Measurements from ENCODE around the gene MAML2. TPM values are rescaled to one million over a fixed set of nuclear protein-coding genes. Genes with fewer than 3 reads are reported as not detected.

The MAML2 gene
- total and polyA plus RNA-seq, 8 donors: 2.4 to 11.8 (median 4.1) TPM

DNA sequence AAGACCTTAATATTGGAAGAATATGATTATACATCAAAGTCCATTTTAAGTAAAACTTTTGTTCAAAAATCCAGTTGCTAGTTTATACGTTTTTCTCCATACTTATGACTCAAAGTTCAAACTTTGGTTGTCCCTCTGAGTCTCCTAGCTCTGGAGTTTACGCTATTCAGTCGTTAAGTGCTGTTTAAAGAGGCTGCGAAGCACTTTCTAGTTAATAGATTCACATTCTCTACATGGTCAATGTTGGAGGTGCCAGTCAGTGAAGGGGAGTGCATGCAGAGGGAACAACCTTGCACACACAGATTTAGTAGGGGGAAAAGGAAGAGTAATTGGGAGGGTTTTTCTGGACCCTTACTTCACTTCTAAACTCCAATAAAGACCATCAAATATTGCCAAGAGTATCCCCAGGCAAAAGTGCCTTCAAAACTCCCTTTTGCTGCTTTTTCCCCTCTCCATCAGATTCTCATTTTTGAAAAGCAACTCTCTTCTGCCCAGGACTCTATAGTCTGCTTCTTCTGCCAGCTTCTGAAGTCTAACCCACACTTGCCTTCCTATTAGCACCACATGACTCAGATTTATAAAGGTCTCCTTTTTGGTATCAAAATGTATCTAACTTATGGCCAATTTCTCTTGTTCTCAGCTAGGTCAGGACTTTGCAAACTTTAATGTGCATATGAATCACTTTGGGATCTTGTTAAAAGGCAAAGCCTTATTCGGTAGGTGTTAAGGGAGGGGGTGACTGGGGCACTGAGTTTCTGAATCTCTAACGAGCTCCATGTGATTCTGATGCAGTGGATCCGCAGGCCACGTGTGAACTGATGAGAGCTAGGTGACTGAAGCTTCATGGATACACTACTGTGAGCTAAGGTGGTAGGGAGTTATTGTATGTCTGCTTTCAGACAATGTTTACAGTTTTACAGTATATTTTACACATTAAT, 322.9 kb downstream of the MAML2 start:
- Histone ChIP-seq H3K27ac (no peak overlapping the region), H3K27me3 (no peaks in the 10 kb centered on the region), H3K9me3 (no peaks in the 10 kb centered on the region), H3K4me3 (no peak overlapping the region), H3K36me3 (no peaks in the 10 kb centered on the region), H3K4me1 (no peaks in the 10 kb centered on the region)
- 57 to 64% methylated on average over 8 of the region's 8 CpGs for WGBS, 2 donors
- TF ChIP-seq, protein P1, sequence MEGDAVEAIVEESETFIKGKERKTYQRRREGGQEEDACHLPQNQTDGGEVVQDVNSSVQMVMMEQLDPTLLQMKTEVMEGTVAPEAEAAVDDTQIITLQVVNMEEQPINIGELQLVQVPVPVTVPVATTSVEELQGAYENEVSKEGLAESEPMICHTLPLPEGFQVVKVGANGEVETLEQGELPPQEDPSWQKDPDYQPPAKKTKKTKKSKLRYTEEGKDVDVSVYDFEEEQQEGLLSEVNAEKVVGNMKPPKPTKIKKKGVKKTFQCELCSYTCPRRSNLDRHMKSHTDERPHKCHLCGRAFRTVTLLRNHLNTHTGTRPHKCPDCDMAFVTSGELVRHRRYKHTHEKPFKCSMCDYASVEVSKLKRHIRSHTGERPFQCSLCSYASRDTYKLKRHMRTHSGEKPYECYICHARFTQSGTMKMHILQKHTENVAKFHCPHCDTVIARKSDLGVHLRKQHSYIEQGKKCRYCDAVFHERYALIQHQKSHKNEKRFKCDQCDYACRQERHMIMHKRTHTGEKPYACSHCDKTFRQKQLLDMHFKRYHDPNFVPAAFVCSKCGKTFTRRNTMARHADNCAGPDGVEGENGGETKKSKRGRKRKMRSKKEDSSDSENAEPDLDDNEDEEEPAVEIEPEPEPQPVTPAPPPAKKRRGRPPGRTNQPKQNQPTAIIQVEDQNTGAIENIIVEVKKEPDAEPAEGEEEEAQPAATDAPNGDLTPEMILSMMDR (IDR thresholded peaks at IDR 0.05): no peak
- DNase-seq: no peak
- intact Hi-C loops (cut with DNase I): no loop called here
- no peak for FAIRE-seq
- no peak for ATAC-seq

DNA sequence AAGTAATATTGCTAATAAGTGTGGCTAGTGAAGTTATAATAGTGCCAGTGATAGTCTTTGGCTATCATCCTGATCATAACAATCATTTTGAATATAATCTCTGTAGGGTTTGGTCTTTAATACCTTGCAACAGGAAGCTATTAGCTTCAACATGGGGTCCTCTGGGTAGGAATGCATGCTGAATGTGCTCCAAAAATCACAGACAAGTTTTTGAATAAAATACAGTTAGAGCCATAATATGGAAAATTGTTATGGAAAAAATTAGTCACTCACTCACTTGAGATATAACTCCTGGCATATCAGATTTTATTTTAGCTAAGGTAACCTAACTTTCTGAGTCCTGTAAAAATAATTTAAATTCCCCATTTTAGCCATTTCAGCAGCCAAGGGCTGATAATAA, 323.7 kb downstream of the MAML2 start:
- no peak for DNase-seq
- Histone ChIP-seq H3K4me3 (no peak overlapping the region), H3K27me3 (no peaks in the 10 kb centered on the region), H3K27ac (no peak overlapping the region), H3K9me3 (no peaks in the 10 kb centered on the region), H3K36me3 (no peaks in the 10 kb centered on the region), H3K4me1 (no peaks in the 10 kb centered on the region)
- TF ChIP-seq, protein P1 (IDR thresholded peaks at IDR 0.05): no peak
- intact Hi-C loops (cut with DNase I): no loop called here
- FAIRE-seq: no peak
- ATAC-seq: no peak

DNA sequence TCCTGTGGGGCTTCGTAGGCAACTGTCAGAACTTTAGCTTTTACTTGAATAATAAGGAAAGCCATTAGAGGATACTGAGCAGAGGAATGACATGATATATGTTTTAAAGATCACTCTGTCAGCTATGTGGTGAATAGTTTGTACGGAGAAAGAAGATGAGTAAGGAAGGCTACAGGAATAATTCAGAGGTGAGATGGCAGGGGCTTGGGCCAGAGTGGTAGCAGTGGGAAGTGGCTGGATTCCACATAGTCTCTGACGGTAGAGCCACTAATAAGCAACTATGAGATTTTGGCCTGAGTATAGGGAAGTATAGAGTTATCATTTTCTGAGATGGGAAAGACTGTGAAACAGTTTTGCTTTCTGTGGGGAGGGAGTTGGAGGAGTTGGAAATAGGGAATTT, 325.1 kb downstream of the MAML2 start:
- 64 to 79% methylated on average over 3 of the region's 3 CpGs for WGBS, 2 donors
- Histone ChIP-seq H3K9me3 (no peaks in the 10 kb centered on the region), H3K36me3 (no peaks in the 10 kb centered on the region), H3K27me3 (no peaks in the 10 kb centered on the region), H3K27ac (no peak overlapping the region), H3K4me1 (peaks cover 0 to under 1% (median 0%) of the 10 kb centered on the region in 3 donors), H3K4me3 (no peak overlapping the region)
- TF ChIP-seq, protein P1 (IDR thresholded peaks at IDR 0.05): no peak
- intact Hi-C loops (cut with DNase I): no loop called here
- FAIRE-seq: no peak
- no peak for DNase-seq
- ATAC-seq: no peak

DNA sequence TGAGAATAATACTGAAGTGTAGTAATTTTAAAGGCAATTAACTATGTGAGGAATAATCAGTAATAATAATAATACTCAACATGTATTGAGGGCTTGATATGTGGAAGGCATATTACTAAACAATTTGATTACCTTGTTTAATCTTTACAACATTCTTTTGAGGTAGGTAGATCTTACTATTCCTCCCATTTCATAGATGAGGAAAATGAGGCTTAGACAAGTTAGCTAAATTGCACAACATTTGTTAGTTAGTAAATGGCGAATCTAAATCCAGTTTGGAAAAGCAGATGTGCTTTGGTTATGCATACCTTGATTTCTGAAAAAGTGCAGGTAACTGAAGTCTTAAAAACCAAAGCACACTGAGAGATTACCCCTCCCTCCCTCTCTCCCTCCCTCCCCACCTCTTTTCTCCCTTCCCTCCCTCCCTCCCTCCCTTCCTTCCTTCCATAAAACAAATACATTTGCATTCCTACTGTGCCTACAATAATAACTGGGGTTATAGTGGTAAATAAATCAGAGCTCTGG, 326.0 kb downstream of the MAML2 start:
- Histone ChIP-seq H3K4me3 (no peak overlapping the region), H3K9me3 (no peaks in the 10 kb centered on the region), H3K4me1 (peaks cover 0 to 5% (median 4%) of the 10 kb centered on the region in 3 donors), H3K36me3 (no peaks in the 10 kb centered on the region), H3K27ac (no peak overlapping the region), H3K27me3 (no peaks in the 10 kb centered on the region)
- TF ChIP-seq, protein P1 (IDR thresholded peaks at IDR 0.05): no peak
- no peak for DNase-seq
- no peak for FAIRE-seq
- WGBS, 2 donors: 60 to 76% methylated on average over 1 of the region's 1 CpG
- intact Hi-C loops (cut with DNase I): no loop called here
- ATAC-seq: no peak

All from pancreas (tissue), 10 donors.